ENCODE data around the gene ZMIZ1.

The ZMIZ1 gene

GRCh38 chr10:79349072-79349491, 280.3 kb downstream of the ZMIZ1 start:
- DNase-seq, result no peak

GRCh38 chr10:79349766-79350406, 281.1 kb downstream of the ZMIZ1 start:
- DNase-seq, result no peak

DNA sequence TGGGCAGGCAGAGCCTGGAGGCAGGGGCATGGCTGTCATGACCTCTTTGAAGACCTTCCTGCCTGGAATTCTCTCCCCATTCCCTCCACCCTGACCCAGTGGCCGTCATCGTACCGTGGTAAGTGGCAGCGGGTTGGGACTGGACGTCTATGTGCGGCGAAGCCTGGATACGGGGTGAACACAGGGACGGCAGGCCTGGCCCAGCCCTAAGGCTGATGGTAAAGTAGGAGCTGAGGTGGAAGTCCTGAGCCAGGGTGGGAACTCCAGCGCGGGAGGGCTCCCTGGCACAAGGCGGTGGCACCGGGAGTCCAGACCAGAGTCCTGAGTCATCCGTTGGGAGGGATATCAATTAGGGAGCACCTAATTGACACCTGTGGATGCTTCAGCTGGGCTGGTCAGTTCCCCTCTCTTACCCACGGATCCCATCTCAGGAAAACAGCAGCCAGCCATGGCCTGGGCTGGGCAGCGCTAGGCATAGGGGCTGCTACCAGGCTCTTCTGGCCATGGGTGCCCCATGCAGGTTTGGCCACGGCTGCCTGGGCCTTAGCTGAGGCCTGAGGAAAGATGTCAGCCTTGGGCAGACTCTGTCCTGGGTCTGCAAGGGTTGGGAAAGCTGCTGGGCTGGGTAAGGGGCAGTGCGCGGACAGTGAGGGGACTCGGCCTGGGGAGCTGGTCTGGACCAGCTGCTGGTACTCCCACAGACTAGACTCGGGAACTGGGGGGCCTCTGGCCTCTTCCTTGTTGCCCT, 281.8 kb downstream of the ZMIZ1 start:
- no peak for DNase-seq

- DNase-seq, result no peak
These were observed 282.6 kb downstream of the ZMIZ1 start for GRCh38 chr10:79351332-79351731.

DNA sequence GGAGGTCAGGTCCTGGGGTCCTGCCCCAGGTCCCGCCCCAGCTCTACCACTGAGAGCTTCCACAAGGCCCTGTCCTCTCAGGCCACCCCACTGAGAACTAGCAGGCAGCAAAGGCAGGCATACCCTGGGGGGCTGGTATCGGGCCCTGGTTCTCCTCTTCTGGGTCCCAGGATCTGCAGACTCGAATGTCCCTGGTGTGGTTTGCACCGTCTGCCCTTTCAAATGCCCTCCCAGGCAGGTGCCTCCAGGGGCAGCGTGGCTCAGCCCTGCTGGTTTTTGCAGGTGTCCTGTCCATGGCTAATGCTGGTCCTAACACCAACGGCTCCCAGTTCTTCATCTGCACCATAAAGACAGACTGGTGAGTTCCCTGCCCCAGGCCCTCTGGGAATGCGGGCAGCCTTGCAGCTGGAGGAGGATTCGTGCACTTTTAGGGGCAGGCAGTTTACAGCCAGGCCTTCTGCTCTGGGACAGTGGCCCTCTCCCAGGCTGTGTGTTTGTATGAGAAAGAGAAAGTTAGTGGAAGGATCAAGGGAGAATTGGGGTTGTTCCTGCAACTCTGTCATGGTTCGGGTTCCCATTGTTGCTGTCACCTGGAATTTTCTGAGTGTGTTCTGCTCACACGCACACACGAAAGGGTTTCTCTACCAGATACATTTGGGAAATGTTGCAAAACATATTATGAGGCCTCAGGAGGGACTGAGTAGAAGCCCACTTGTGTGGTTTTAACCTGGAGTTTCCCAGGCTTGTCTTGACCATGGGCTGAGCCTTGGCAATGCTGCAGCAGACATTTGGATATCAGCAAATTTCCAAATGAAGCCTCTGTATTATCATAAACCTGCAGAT, 283.5 kb downstream of the ZMIZ1 start:
- no peak for DNase-seq

DNA sequence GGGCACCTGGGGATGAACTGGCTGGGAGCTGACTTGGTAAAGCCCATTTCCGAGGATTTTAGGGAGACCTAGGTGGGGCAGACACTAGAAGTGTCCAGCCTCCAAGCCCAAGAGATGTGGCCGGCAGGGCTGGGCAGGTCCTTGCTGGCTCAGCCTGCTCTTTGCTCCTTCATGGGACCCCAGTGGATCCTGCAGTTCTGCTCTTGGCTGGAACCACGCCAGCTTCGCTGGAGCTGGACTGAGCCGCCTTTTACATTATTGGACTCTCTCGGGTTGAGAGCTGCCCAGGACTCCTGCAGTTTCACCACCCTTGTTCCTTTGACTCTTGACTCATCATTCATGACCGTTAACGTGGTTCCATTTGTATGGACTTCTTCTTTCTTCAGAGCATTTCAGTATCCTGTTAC, 284.2 kb downstream of the ZMIZ1 start:
- no peak for DNase-seq

DNA sequence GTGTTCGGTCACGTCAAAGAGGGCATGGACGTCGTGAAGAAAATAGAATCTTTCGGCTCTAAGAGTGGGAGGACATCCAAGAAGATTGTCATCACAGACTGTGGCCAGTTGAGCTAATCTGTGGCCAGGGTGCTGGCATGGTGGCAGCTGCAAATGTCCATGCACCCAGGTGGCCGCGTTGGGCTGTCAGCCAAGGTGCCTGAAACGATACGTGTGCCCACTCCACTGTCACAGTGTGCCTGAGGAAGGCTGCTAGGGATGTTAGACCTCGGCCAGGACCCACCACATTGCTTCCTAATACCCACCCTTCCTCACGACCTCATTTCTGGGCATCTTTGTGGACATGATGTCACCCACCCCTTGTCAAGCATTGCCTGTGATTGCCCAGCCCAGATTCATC, 285.0 kb downstream of the ZMIZ1 start:
- no peak for DNase-seq

- no peak for DNase-seq
These were observed 285.4 kb downstream of the ZMIZ1 start for GRCh38 chr10:79354141-79354540.

GRCh38 chr10:79354615-79355014, 285.8 kb downstream of the ZMIZ1 start:
- no peak for DNase-seq

GRCh38 chr10:79355420-79356017, 286.8 kb downstream of the ZMIZ1 start:
- DNase-seq, result no peak

- no peak for DNase-seq
These were observed 287.3 kb downstream of the ZMIZ1 start for GRCh38 chr10:79356104-79356503.

- no peak for DNase-seq
These were observed 288.4 kb downstream of the ZMIZ1 start for GRCh38 chr10:79357180-79357579.

GRCh38 chr10:79358811-79359210, 290.0 kb downstream of the ZMIZ1 start:
- no peak for DNase-seq

GRCh38 chr10:79359816-79360498, 291.2 kb downstream of the ZMIZ1 start:
- no peak for DNase-seq

- DNase-seq, result no peak
These were observed 292.0 kb downstream of the ZMIZ1 start for GRCh38 chr10:79360499-79361342.

GRCh38 chr10:79361726-79362397, 293.1 kb downstream of the ZMIZ1 start:
- DNase-seq, result no peak

Measured in activated CD8-positive, alpha-beta memory T cell treated with anti-CD3 and anti-CD28 coated beads, Interleukin-2, amount 50 U/mL, for 48 hours (primary cell).